ENCODE results near the gene PTPRK.

The PTPRK gene

GRCh38 chr6:128053109-128053508, 467.3 kb downstream of the PTPRK start:
- Histone ChIP-seq H3K27ac (ENCODE audit: low read depth, low read length) (no peak overlapping the region), H3K56ac (ENCODE audit: low read length) (no peak overlapping the region), H2BK15ac (replicated peaks; ENCODE audit: low read depth) (no peak overlapping the region), H4K5ac (ENCODE audit: low read length) (no peak overlapping the region), H3K4ac (ENCODE audit: low read depth, low read length) (no peak overlapping the region), H2BK5ac (ENCODE audit: low read length) (no peak overlapping the region), H2AK5ac (ENCODE audit: low read length) (no peak overlapping the region), H3K9ac (ENCODE audit: low read length) (no peak overlapping the region), H4K8ac (ENCODE audit: low read depth, low read length) (no peak overlapping the region), H3K18ac (ENCODE audit: low read length) (no peak overlapping the region), H2BK120ac (ENCODE audit: low read depth, low read length) (no peak overlapping the region), H3K23ac (ENCODE audit: low read length) (no peak overlapping the region), H3K4me2 (ENCODE audit: low read length) (no peak overlapping the region), H3K4me3 (ENCODE audit: low read length) (no peak overlapping the region), H3K27me3 (ENCODE audit: insufficient read depth, low read length, poor library complexity) (no peaks in the 10 kb centered on the region), H3K4me1 (ENCODE audit: control insufficient read depth, low read depth, low read length) (no peaks in the 10 kb centered on the region), H3K79me1 (ENCODE audit: low read length) (no peaks in the 10 kb centered on the region), H3K79me2 (ENCODE audit: control insufficient read depth, insufficient read depth, low read length) (no peaks in the 10 kb centered on the region), H3K36me3 (ENCODE audit: control insufficient read depth, insufficient read depth, low read length) (no peaks in the 10 kb centered on the region)
- DNase-seq: no peak
- WGBS (ENCODE audit: extremely low coverage, insufficient coverage, low lambda C conversion rate): no CpG with 5 or more reads among the region's 5 CpGs

GRCh38 chr6:128047989-128048388, 472.4 kb downstream of the PTPRK start:
- Histone ChIP-seq H3K79me2 (ENCODE audit: control insufficient read depth, insufficient read depth, low read length) (no peaks in the 10 kb centered on the region), H3K4me2 (ENCODE audit: low read length) (no peak overlapping the region), H3K36me3 (ENCODE audit: control insufficient read depth, insufficient read depth, low read length) (no peaks in the 10 kb centered on the region), H2BK15ac (replicated peaks; ENCODE audit: low read depth) (no peak overlapping the region), H3K4me3 (ENCODE audit: low read length) (no peak overlapping the region), H2BK120ac (ENCODE audit: low read depth, low read length) (no peak overlapping the region), H3K27me3 (ENCODE audit: insufficient read depth, low read length, poor library complexity) (no peaks in the 10 kb centered on the region), H3K4me1 (ENCODE audit: control insufficient read depth, low read depth, low read length) (no peaks in the 10 kb centered on the region), H3K79me1 (ENCODE audit: low read length) (no peaks in the 10 kb centered on the region), H4K5ac (ENCODE audit: low read length) (no peak overlapping the region), H3K23ac (ENCODE audit: low read length) (no peak overlapping the region), H2BK5ac (ENCODE audit: low read length) (no peak overlapping the region), H2AK5ac (ENCODE audit: low read length) (no peak overlapping the region), H3K9ac (ENCODE audit: low read length) (no peak overlapping the region), H3K18ac (ENCODE audit: low read length) (no peak overlapping the region), H3K27ac (ENCODE audit: low read depth, low read length) (no peak overlapping the region), H3K56ac (ENCODE audit: low read length) (no peak overlapping the region), H3K4ac (ENCODE audit: low read depth, low read length) (no peak overlapping the region), H4K8ac (ENCODE audit: low read depth, low read length) (no peak overlapping the region)
- no CpG with 5 or more reads among the region's 3 CpGs for WGBS (ENCODE audit: extremely low coverage, insufficient coverage, low lambda C conversion rate)
- DNase-seq: peak; percentile 14

DNA sequence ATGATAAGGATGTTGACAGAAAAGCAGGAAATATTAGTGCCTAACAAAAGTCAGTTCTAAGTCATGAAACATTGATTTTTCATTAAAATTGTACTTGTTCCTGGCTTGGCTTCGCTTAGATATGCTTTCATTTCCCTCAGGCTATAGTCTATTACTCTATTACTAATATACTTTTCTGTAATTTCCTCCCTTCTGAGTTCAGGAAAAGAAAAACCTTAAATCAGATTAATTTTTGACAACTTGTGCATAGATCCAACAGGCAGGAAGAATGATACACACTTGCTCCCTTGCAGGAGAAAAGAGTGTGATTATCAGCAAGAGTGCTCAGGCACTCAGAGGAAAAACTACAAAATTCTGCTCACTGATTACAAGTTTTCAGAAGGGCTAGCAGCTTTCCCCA, 474.4 kb downstream of the PTPRK start:
- no peak overlapping the region for H3K56ac ChIP-seq (ENCODE audit: low read length)

GRCh38 chr6:128039543-128039942, 480.9 kb downstream of the PTPRK start:
- no peak for DNase-seq
- no CpG with 5 or more reads among the region's 2 CpGs for WGBS (ENCODE audit: extremely low coverage, insufficient coverage, low lambda C conversion rate)

More for the DNA sequence above, 474.4 kb downstream of the PTPRK start:
- H2BK120ac ChIP-seq (ENCODE audit: low read depth, low read length): no peak overlapping the region
- no peaks in the 10 kb centered on the region for H3K79me2 ChIP-seq (ENCODE audit: control insufficient read depth, insufficient read depth, low read length)
- no peak overlapping the region for H3K9ac ChIP-seq (ENCODE audit: low read length)
- H3K27me3 ChIP-seq (ENCODE audit: insufficient read depth, low read length, poor library complexity): no peaks in the 10 kb centered on the region
- H4K8ac ChIP-seq (ENCODE audit: low read depth, low read length): no peak overlapping the region
- H3K23ac ChIP-seq (ENCODE audit: low read length): no peak overlapping the region
- H3K36me3 ChIP-seq (ENCODE audit: control insufficient read depth, insufficient read depth, low read length): no peaks in the 10 kb centered on the region
- DNase-seq: no peak
- no CpG with 5 or more reads among the region's 1 CpG for WGBS (ENCODE audit: extremely low coverage, insufficient coverage, low lambda C conversion rate)
- H3K4me3 ChIP-seq (ENCODE audit: low read length): no peak overlapping the region
- H3K4me2 ChIP-seq (ENCODE audit: low read length): no peak overlapping the region
- H2BK15ac ChIP-seq (replicated peaks; ENCODE audit: low read depth): no peak overlapping the region
- H3K79me1 ChIP-seq (ENCODE audit: low read length): no peaks in the 10 kb centered on the region
- no peak overlapping the region for H3K27ac ChIP-seq (ENCODE audit: low read depth, low read length)
- no peak overlapping the region for H2AK5ac ChIP-seq (ENCODE audit: low read length)
- H3K18ac ChIP-seq (ENCODE audit: low read length): no peak overlapping the region
- H4K5ac ChIP-seq (ENCODE audit: low read length): no peak overlapping the region
- H3K4ac ChIP-seq (ENCODE audit: low read depth, low read length): no peak overlapping the region
- H3K4me1 ChIP-seq (ENCODE audit: control insufficient read depth, low read depth, low read length): no peaks in the 10 kb centered on the region
- no peak overlapping the region for H2BK5ac ChIP-seq (ENCODE audit: low read length)

DNA sequence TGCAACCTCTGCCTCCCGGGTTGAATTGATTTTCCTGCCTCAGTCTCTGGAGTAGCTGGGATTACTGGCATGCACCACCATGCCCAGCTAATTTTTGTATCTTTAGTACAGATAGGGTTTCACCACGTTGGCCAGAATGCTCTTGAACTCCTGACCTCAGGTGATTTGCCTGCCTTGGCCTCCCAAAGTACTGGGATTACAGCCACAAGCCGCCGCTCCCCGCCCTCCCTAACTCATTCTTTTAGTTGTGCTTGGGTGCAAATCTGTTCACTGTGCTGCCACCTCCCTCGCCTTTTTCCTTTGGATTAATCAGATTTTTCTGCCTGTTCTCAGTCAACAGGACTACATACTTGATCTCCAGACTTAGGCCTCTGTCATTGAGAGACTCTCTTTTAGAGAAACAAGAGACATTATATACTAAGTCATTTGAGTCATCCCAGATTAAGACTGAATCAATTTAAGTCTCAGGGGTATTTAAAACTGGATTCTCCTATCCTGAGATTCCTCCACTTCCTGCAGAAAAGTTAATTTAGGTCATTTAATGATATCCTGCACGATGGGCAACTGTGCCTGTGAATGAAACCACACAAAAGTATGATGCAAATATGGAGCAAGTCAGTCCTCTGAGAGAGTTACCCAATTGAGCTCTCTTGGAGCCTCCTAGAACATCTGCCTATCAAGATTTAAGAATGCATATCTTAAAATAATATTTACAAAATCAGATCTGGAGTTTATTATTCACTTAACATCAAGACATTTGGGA, 483.4 kb downstream of the PTPRK start:
- H2AK5ac ChIP-seq (ENCODE audit: low read length): no peak overlapping the region
- no peak overlapping the region for H3K23ac ChIP-seq (ENCODE audit: low read length)
- H4K5ac ChIP-seq (ENCODE audit: low read length): no peak overlapping the region
- no peak overlapping the region for H4K8ac ChIP-seq (ENCODE audit: low read depth, low read length)
- H3K36me3 ChIP-seq (ENCODE audit: control insufficient read depth, insufficient read depth, low read length): no peaks in the 10 kb centered on the region
- H2BK5ac ChIP-seq (ENCODE audit: low read length): no peak overlapping the region
- H3K79me2 ChIP-seq (ENCODE audit: control insufficient read depth, insufficient read depth, low read length): no peaks in the 10 kb centered on the region
- H3K4me2 ChIP-seq (ENCODE audit: low read length): no peak overlapping the region
- no peak overlapping the region for H3K9ac ChIP-seq (ENCODE audit: low read length)
- WGBS (ENCODE audit: extremely low coverage, insufficient coverage, low lambda C conversion rate): no CpG with 5 or more reads among the region's 7 CpGs
- DNase-seq: no peak
- H3K27ac ChIP-seq (ENCODE audit: low read depth, low read length): no peak overlapping the region
- no peaks in the 10 kb centered on the region for H3K4me1 ChIP-seq (ENCODE audit: control insufficient read depth, low read depth, low read length)
- H2BK15ac ChIP-seq (replicated peaks; ENCODE audit: low read depth): no peak overlapping the region
- H3K27me3 ChIP-seq (ENCODE audit: insufficient read depth, low read length, poor library complexity): no peaks in the 10 kb centered on the region
- no peak overlapping the region for H3K4me3 ChIP-seq (ENCODE audit: low read length)
- no peaks in the 10 kb centered on the region for H3K79me1 ChIP-seq (ENCODE audit: low read length)
- H3K56ac ChIP-seq (ENCODE audit: low read length): no peak overlapping the region
- H3K4ac ChIP-seq (ENCODE audit: low read depth, low read length): no peak overlapping the region
- H2BK120ac ChIP-seq (ENCODE audit: low read depth, low read length): no peak overlapping the region
- H3K18ac ChIP-seq (ENCODE audit: low read length): no peak overlapping the region

More at GRCh38 chr6:128039543-128039942, 480.9 kb downstream of the PTPRK start:
- Histone ChIP-seq H3K4me3 (ENCODE audit: low read length) (no peak overlapping the region), H3K4ac (ENCODE audit: low read depth, low read length) (no peak overlapping the region), H3K4me2 (ENCODE audit: low read length) (no peak overlapping the region), H2BK5ac (ENCODE audit: low read length) (no peak overlapping the region), H3K36me3 (ENCODE audit: control insufficient read depth, insufficient read depth, low read length) (no peaks in the 10 kb centered on the region), H2BK120ac (ENCODE audit: low read depth, low read length) (no peak overlapping the region), H3K9ac (ENCODE audit: low read length) (no peak overlapping the region), H3K79me1 (ENCODE audit: low read length) (no peaks in the 10 kb centered on the region), H3K27me3 (ENCODE audit: insufficient read depth, low read length, poor library complexity) (no peaks in the 10 kb centered on the region), H4K8ac (ENCODE audit: low read depth, low read length) (no peak overlapping the region), H3K56ac (ENCODE audit: low read length) (no peak overlapping the region), H3K27ac (ENCODE audit: low read depth, low read length) (no peak overlapping the region), H3K79me2 (ENCODE audit: control insufficient read depth, insufficient read depth, low read length) (no peaks in the 10 kb centered on the region), H3K23ac (ENCODE audit: low read length) (no peak overlapping the region), H4K5ac (ENCODE audit: low read length) (no peak overlapping the region), H2BK15ac (replicated peaks; ENCODE audit: low read depth) (no peak overlapping the region), H3K4me1 (ENCODE audit: control insufficient read depth, low read depth, low read length) (no peaks in the 10 kb centered on the region), H3K18ac (ENCODE audit: low read length) (no peak overlapping the region), H2AK5ac (ENCODE audit: low read length) (no peak overlapping the region)

DNA sequence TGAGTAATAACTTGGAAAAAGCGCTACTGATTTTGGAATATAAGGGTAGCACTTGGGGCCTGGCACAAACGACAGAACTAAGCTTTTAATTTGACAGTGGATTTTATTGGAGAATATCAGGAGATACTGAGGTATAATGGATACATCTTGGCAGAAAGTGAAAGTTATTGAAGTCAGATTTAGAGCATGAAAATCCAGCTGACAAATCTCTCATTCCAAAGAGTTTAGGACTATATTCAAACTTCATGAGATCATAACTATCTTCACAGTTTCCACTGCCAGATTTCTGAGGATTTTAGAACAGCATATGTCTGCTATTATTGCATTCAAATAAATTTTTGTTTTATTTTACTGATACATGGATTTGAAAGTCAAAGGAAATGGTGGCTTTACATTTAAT, 487.2 kb downstream of the PTPRK start:
- H3K79me1 ChIP-seq (ENCODE audit: low read length): no peaks in the 10 kb centered on the region
- H3K9ac ChIP-seq (ENCODE audit: low read length): no peak overlapping the region
- DNase-seq: no peak
- H3K4me1 ChIP-seq (ENCODE audit: control insufficient read depth, low read depth, low read length): no peaks in the 10 kb centered on the region
- H3K27ac ChIP-seq (ENCODE audit: low read depth, low read length): no peak overlapping the region
- no peak overlapping the region for H3K4me3 ChIP-seq (ENCODE audit: low read length)
- no peak overlapping the region for H3K18ac ChIP-seq (ENCODE audit: low read length)
- H2BK120ac ChIP-seq (ENCODE audit: low read depth, low read length): no peak overlapping the region
- no peak overlapping the region for H2AK5ac ChIP-seq (ENCODE audit: low read length)
- no peak overlapping the region for H4K5ac ChIP-seq (ENCODE audit: low read length)
- no peak overlapping the region for H3K23ac ChIP-seq (ENCODE audit: low read length)
- H3K4me2 ChIP-seq (ENCODE audit: low read length): no peak overlapping the region
- no peak overlapping the region for H3K56ac ChIP-seq (ENCODE audit: low read length)
- no peaks in the 10 kb centered on the region for H3K79me2 ChIP-seq (ENCODE audit: control insufficient read depth, insufficient read depth, low read length)
- H2BK5ac ChIP-seq (ENCODE audit: low read length): no peak overlapping the region
- no CpG with 5 or more reads among the region's 2 CpGs for WGBS (ENCODE audit: extremely low coverage, insufficient coverage, low lambda C conversion rate)
- no peak overlapping the region for H3K4ac ChIP-seq (ENCODE audit: low read depth, low read length)
- H3K36me3 ChIP-seq (ENCODE audit: control insufficient read depth, insufficient read depth, low read length): no peaks in the 10 kb centered on the region
- no peak overlapping the region for H2BK15ac ChIP-seq (replicated peaks; ENCODE audit: low read depth)
- no peaks in the 10 kb centered on the region for H3K27me3 ChIP-seq (ENCODE audit: insufficient read depth, low read length, poor library complexity)
- H4K8ac ChIP-seq (ENCODE audit: low read depth, low read length): no peak overlapping the region

Measured in mesendoderm (in vitro differentiated cells).